Measurements from ENCODE around the gene BID. TPM values are rescaled to one million over a fixed set of nuclear protein-coding genes. Genes with fewer than 3 reads are reported as not detected.

BID gene
- total RNA-seq, 1 donor from 2014 or later: 22.1 TPM

DNA sequence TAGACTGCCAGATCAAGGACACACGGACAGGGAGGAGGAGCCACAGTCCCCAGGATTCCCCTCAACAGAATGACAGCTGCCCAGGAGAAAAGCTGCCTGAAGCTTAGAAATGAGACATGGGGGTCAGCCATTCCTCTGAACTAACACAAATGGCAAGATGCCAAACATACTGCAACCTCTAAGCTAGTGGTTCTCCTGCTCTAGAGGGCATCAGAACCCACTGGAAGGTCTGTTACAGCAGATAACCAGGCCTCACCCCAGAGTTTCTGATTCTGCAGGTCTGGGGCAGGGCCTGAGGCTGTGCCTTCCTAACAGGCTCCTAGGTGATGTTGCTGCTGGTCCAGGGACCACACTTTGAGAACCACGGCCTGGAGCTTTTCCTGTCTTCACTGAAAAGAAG, 28.6 kb upstream of the BID start:
- peak; percentile 50 for FAIRE-seq
- H3K27me3 ChIP-seq (ENCODE audit: control insufficient read depth, insufficient read depth, low read length): no peaks in the 10 kb centered on the region
- no peak for DNase-seq (ENCODE audit: low read depth)
- H3K36me3 ChIP-seq (ENCODE audit: control insufficient read depth, insufficient read depth, low read length): peaks cover 12% of the 10 kb centered on the region
- TF ChIP-seq, protein P1, sequence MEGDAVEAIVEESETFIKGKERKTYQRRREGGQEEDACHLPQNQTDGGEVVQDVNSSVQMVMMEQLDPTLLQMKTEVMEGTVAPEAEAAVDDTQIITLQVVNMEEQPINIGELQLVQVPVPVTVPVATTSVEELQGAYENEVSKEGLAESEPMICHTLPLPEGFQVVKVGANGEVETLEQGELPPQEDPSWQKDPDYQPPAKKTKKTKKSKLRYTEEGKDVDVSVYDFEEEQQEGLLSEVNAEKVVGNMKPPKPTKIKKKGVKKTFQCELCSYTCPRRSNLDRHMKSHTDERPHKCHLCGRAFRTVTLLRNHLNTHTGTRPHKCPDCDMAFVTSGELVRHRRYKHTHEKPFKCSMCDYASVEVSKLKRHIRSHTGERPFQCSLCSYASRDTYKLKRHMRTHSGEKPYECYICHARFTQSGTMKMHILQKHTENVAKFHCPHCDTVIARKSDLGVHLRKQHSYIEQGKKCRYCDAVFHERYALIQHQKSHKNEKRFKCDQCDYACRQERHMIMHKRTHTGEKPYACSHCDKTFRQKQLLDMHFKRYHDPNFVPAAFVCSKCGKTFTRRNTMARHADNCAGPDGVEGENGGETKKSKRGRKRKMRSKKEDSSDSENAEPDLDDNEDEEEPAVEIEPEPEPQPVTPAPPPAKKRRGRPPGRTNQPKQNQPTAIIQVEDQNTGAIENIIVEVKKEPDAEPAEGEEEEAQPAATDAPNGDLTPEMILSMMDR (IDR thresholded peaks at IDR 0.05; ENCODE audit: insufficient read depth, low read length, severe bottlenecking): no peak
- H3K4me3 ChIP-seq (ENCODE audit: low read depth, low read length): no peak overlapping the region

DNA sequence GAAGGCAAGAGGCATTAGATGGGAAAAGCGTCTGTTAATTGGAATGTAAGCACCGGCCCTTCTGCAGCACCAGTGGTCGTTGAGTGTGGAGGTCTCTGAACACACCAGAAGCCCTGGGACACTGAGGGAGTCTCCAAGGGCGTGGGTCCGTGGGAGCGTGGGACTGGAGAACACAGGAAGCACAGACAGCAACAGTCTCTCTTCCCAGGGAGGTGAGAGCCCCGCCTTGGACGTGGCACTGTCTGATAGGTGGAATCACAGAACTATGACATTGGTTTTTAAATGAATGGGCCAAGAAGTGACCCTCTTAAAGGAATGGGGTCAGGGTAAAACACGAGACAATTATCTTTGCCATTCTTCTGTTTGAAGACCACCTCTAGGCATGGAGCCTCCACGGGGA, 28.1 kb upstream of the BID start:
- no peak for DNase-seq (ENCODE audit: low read depth)
- FAIRE-seq: no peak
- Histone ChIP-seq H3K4me3 (ENCODE audit: low read depth, low read length) (no peak overlapping the region), H3K27me3 (ENCODE audit: control insufficient read depth, insufficient read depth, low read length) (no peaks in the 10 kb centered on the region), H3K36me3 (ENCODE audit: control insufficient read depth, insufficient read depth, low read length) (peaks cover 11% of the 10 kb centered on the region)
- TF ChIP-seq, protein P1 (IDR thresholded peaks at IDR 0.05; ENCODE audit: insufficient read depth, low read length, severe bottlenecking): no peak

DNA sequence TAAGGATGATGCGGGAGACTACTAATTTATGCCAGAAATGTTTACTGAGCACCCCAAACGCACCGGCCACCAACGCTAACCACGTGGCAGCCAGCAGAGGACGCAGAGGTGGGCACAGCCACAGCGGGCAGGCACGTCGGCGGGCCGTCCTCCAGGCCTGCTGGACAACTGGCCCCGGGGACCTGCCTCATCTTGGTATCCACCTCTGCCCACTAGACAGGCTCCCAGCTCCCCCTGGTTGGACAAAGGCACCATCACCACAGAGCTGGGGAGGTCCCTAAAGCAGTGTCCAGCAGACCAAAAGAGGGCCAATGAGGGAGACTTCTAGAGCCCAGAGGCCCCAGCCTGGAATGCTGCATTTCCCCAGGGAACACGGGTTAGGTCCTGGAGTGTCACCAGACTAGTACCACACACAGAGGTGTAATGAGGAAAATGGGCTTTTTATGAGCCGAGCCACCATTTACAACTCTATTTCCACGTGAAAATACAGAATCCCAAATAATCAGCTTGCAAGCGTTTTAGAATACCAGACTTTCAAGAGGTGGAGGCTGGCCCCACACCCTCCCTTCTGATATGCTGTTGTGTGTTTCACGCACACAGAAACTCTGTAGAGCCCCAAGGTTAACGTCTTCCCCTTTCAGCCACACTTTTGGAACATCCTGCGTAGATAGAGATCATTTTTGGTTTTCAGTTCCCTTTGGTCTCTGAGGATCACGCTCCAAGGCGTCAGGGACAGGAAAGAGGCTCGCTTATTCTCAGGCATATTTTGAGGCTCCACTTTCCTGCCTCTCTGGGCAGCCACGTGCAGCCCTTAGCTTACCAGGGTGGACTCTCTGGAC, 23.7 kb upstream of the BID start:
- Histone ChIP-seq H3K27me3 (ENCODE audit: control insufficient read depth, insufficient read depth, low read length) (no peaks in the 10 kb centered on the region), H3K4me3 (ENCODE audit: low read depth, low read length) (no peak overlapping the region), H3K36me3 (ENCODE audit: control insufficient read depth, insufficient read depth, low read length) (peaks cover 9% of the 10 kb centered on the region)
- TF ChIP-seq, protein P1 (IDR thresholded peaks at IDR 0.05; ENCODE audit: insufficient read depth, low read length, severe bottlenecking): no peak
- FAIRE-seq: no peak
- no peak for DNase-seq (ENCODE audit: low read depth)

DNA sequence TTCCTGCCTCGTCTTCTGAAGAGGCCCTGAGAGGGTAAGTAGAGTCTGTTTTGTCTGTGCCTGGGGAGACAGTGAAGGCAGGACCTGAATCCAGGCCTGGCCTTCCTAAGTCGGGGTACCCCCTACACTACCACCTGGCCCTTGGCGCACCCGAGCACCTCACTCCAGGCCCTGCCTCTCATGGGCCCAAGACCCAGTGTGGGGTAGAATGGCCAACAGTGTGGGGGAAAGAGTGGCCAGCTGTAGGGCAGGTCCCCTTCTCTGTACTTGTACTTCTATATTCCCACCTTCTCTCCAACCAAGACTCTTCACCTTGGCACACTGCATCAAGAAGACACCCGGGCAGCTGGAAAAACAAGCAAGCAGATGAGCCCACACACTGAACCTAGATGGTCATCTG, 22.4 kb upstream of the BID start:
- TF ChIP-seq, protein P1 (IDR thresholded peaks at IDR 0.05; ENCODE audit: insufficient read depth, low read length, severe bottlenecking): no peak
- Histone ChIP-seq H3K27me3 (ENCODE audit: control insufficient read depth, insufficient read depth, low read length) (no peaks in the 10 kb centered on the region), H3K36me3 (ENCODE audit: control insufficient read depth, insufficient read depth, low read length) (peaks cover 9% of the 10 kb centered on the region), H3K4me3 (ENCODE audit: low read depth, low read length) (no peak overlapping the region)
- DNase-seq (ENCODE audit: low read depth) (no peak), FAIRE-seq (no peak)

DNA sequence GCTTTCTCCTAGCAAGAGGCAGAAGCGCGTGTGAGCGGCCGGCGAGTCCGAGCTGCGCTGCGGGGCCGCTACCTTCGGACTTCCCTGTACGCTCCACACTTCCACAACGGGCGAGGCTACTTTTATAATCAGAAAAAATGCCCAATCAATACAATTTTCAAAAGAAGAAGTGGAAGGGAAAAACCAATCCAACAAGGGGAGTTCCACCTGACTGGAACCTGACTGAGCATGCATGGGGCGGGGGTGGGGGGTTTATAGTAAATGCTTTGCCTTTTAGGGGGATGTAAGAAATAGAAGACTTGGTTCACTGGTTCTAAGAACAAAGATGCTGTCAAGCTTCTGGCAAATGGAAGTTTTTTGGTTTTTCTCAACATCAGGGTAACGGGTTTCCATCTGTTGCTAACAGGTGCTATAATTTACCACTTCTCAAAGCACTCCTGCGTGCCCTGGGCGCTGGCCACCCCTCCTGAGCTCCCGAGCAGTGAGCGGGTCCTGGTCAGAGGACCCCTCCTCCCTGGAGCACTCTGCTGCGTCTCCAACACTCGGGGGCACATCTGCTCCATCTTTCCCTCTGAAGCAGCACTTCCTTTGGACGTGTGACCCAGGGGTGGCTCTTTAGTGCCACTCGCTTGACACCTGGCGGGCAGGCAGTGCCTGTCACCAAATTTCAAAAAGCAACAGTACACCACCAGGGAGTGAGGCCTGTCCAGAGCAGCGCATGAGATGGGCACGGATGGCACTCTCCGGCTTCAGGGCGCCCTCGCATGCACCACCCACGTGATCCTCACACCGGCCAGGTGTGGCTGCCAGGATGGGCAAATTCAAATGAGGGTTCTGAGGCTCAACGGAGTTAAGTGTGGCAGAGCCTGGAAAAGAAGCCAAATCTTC, 21.6 kb upstream of the BID start:
- Histone ChIP-seq H3K27me3 (ENCODE audit: control insufficient read depth, insufficient read depth, low read length) (no peaks in the 10 kb centered on the region), H3K36me3 (ENCODE audit: control insufficient read depth, insufficient read depth, low read length) (peaks cover 10% of the 10 kb centered on the region), H3K4me3 (ENCODE audit: low read depth, low read length) (no peak overlapping the region)
- TF ChIP-seq, protein P1 (IDR thresholded peaks at IDR 0.05; ENCODE audit: insufficient read depth, low read length, severe bottlenecking): no peak
- FAIRE-seq (no peak), DNase-seq (ENCODE audit: low read depth) (no peak)
